Measurements from ENCODE around the gene RPL11. TPM values are rescaled to one million over a fixed set of nuclear protein-coding genes. Genes with fewer than 3 reads are reported as not detected.

The RPL11 gene
- total RNA-seq, result 100 to 1,000 TPM; 577 to 756 (median 612) TPM
- polyA plus RNA-seq, result 1,000 to 10,000 TPM; 1,463 to 2,166 TPM
- long read RNA-seq, donor 1, transcript RPL11-203 (5 exons, 879 nt), result minor isoform, 10 of 330 reads
- long read RNA-seq, donor 1, transcript RPL11-206 (6 exons, 1,017 nt), result major isoform, 181 of 330 reads
- long read RNA-seq, donor 1, transcript RPL11-201 (6 exons, 660 nt), result minor isoform, 25 of 330 reads
- long read RNA-seq, donor 1, partial matches to known transcripts, result 106 of 330 reads
- long read RNA-seq, donor 1, other reads (novel, unspliced or antisense), result 8 of 330 reads
- long read RNA-seq, donor 2, transcript RPL11-201 (6 exons, 660 nt), result minor isoform, 26 of 453 reads
- long read RNA-seq, donor 2, transcript RPL11-206 (6 exons, 1,017 nt), result major isoform, 218 of 453 reads
- long read RNA-seq, donor 2, transcript RPL11-203 (5 exons, 879 nt), result minor isoform, 20 of 453 reads
- long read RNA-seq, donor 2, partial matches to known transcripts, result 187 of 453 reads
- long read RNA-seq, donor 2, other reads (novel, unspliced or antisense), result 2 of 453 reads
- long read RNA-seq, donor 3, transcript RPL11-201 (6 exons, 660 nt), result minor isoform, 8 of 101 reads
- long read RNA-seq, donor 3, transcript RPL11-206 (6 exons, 1,017 nt), result major isoform, 56 of 101 reads
- long read RNA-seq, donor 3, transcript RPL11-202 (5 exons, 1,600 nt), result minor isoform, 6 of 101 reads
- long read RNA-seq, donor 3, transcript RPL11-203 (5 exons, 879 nt), result minor isoform, 8 of 101 reads
- long read RNA-seq, donor 3, partial matches to known transcripts, result 16 of 101 reads
- long read RNA-seq, donor 3, other reads (novel, unspliced or antisense), result 7 of 101 reads

- peaks cover 0 to 43% (median 37%) of the 10 kb centered on the region in 9 donors for H3K36me3 ChIP-seq
- H3K27ac ChIP-seq, result peak within 1 kb of the TSS; percentile 67 to 95 (median 80)
- intact Hi-C loops (cut with DNase I), result loop anchor here in 5 of 10 donors (5.0 to 10.0 kb wide), 2 partner anchors 51 to 53 kb away; partner anchors contain the start of gene ELOA (in 5 of the 5)
- ATAC-seq (peak; percentile 99 to 100 (median 100)), DNase-seq (peak; percentile 90 to 95)
- no peaks in the 10 kb centered on the region for H3K9me3 ChIP-seq
- H3K4me1 ChIP-seq, result peaks cover 5 to 50% (median 45%) of the 10 kb centered on the region in 9 donors
- H3K27me3 ChIP-seq, result no peaks in the 10 kb centered on the region
- H3K4me3 ChIP-seq, result peak within 1 kb of the TSS; percentile 75 to 99 (median 84)
- whole genome bisulfite sequencing, 2 donors, result 0 to 1% methylated on average over 45 of the region's 45 CpGs
- TF ChIP-seq CTCF (IDR thresholded peaks at IDR 0.05), result peak; percentile 68 to 91 (median 80)
Measured at GRCh38 chr1:23691499-23692307, at the start of gene RPL11. TSS of gene RPL11 (plus strand) at chr1:23691806. CDS start at chr1:23691824, 18 bp downstream.

- Histone ChIP-seq H3K27me3 (peaks cover 0 to 3% (median 0%) of the 10 kb centered on the region in 7 donors), H3K36me3 (no peaks in the 10 kb centered on the region), H3K4me1 (peaks cover 0 to 16% (median 0%) of the 10 kb centered on the region in 9 donors), H3K4me3 (no peak overlapping the region), H3K9me3 (no peaks in the 10 kb centered on the region), H3K27ac (no peak overlapping the region)
- intact Hi-C loops (cut with DNase I), result loop anchor here in 2 of 10 donors (5.0 kb wide), 2 partner anchors 147 to 152 kb away; no protein-coding TSS in a partner anchor
- WGBS, 2 donors, result 41 to 50% methylated on average over 7 of the region's 7 CpGs
- ATAC-seq, result peak in 3 of 8 donors; percentile 15 to 69 (median 19)
- DNase-seq, result no peak
- TF ChIP-seq CTCF (IDR thresholded peaks at IDR 0.05), result no peak
Measured at GRCh38 chr1:23643736-23644554, 47.7 kb upstream of the RPL11 start.

- peak in 1 of 8 donors; percentile 20 for ATAC-seq
- TF ChIP-seq CTCF (IDR thresholded peaks at IDR 0.05), result no peak
- Histone ChIP-seq H3K36me3 (no peaks in the 10 kb centered on the region), H3K27me3 (peaks cover 0 to 3% (median 0%) of the 10 kb centered on the region in 7 donors), H3K27ac (peak overlapping the region in 1 of 10 donors; percentile 10), H3K4me1 (peaks cover 0 to 11% (median 0%) of the 10 kb centered on the region in 9 donors), H3K9me3 (no peaks in the 10 kb centered on the region), H3K4me3 (no peak overlapping the region)
- WGBS, 2 donors, result 84 to 87% methylated on average over 5 of the region's 5 CpGs
- DNase-seq, result no peak
- intact Hi-C loops (cut with DNase I), result loop anchor here in 2 of 10 donors (5.0 kb wide), 2 partner anchors 147 to 152 kb away; no protein-coding TSS in a partner anchor
Measured at GRCh38 chr1:23644555-23644866, 47.1 kb upstream of the RPL11 start.

All from heart right ventricle (tissue), 16 donors.